ENCODE measurements around the gene IFI27L1. TPM values are rescaled to one million over a fixed set of nuclear protein-coding genes. Genes with fewer than 3 reads are reported as not detected.

Gene IFI27L1
- total RNA-seq, 3 donors from 2014 or later (not counting 1 experiment from before 2014, with no cell fraction given) = 10.1 to 15.1 (median 12.1) TPM

- H3K36me3 Mint-ChIP-seq = no peaks in the 10 kb centered on the region
- Histone ChIP-seq H3K4me3 (ENCODE audit: low read length) (no peak overlapping the region), H3K27ac (ENCODE audit: low read length) (no peak overlapping the region), H3K9me3 (ENCODE audit: control insufficient read depth, insufficient read depth, low read length) (no peaks in the 10 kb centered on the region), H3K4me1 (ENCODE audit: control insufficient read depth, insufficient read depth, low read length) (peaks cover 2% of the 10 kb centered on the region), H3K36me3 (ENCODE audit: control insufficient read depth, insufficient read depth, low read length) (no peaks in the 10 kb centered on the region), H3K27me3 (ENCODE audit: control insufficient read depth, insufficient read depth, low read length) (no peaks in the 10 kb centered on the region)
- H3K4me1 Mint-ChIP-seq = peaks cover 0 to 7% of the 10 kb centered on the region in 2 donors
- no peak overlapping the region for H3K27ac Mint-ChIP-seq
- no peak for TF ChIP-seq CTCF (IDR thresholded peaks at IDR 0.05)
- ATAC-seq (no peak), DNase-seq (no peak)
- H3K9me3 Mint-ChIP-seq = no peaks in the 10 kb centered on the region
- no peak overlapping the region for H3K4me3 Mint-ChIP-seq
- H3K27me3 Mint-ChIP-seq (ENCODE audit: low read depth in 2 of 2) = peaks cover 25 to 41% of the 10 kb centered on the region in 2 donors
- intact Hi-C loops (cut with micrococcal nuclease) = no loop called here
- WGBS (ENCODE audit: insufficient coverage) = 92% methylated on average over 7 of the region's 7 CpGs
Observed at GRCh38 chr14:94113073-94113472, 32.0 kb downstream of the IFI27L1 start.

- no peak overlapping the region for H3K4me3 Mint-ChIP-seq
- H3K36me3 Mint-ChIP-seq = no peaks in the 10 kb centered on the region
- Histone ChIP-seq H3K27ac (ENCODE audit: low read length) (no peak overlapping the region), H3K36me3 (ENCODE audit: control insufficient read depth, insufficient read depth, low read length) (no peaks in the 10 kb centered on the region), H3K27me3 (ENCODE audit: control insufficient read depth, insufficient read depth, low read length) (no peaks in the 10 kb centered on the region), H3K9me3 (ENCODE audit: control insufficient read depth, insufficient read depth, low read length) (no peaks in the 10 kb centered on the region), H3K4me3 (ENCODE audit: low read length) (no peak overlapping the region), H3K4me1 (ENCODE audit: control insufficient read depth, insufficient read depth, low read length) (peaks cover 3% of the 10 kb centered on the region)
- H3K9me3 Mint-ChIP-seq = no peaks in the 10 kb centered on the region
- no peak for ATAC-seq
- H3K27me3 Mint-ChIP-seq (ENCODE audit: low read depth in 2 of 2) = peaks cover 25 to 43% of the 10 kb centered on the region in 2 donors
- H3K4me1 Mint-ChIP-seq = peaks cover 0 to 10% of the 10 kb centered on the region in 2 donors
- DNase-seq = no peak
- H3K27ac Mint-ChIP-seq = no peak overlapping the region
- WGBS (ENCODE audit: insufficient coverage) = 78% methylated on average over 6 of the region's 6 CpGs
- intact Hi-C loops (cut with micrococcal nuclease) = no loop called here
- no peak for TF ChIP-seq CTCF (IDR thresholded peaks at IDR 0.05)
Observed at GRCh38 chr14:94113490-94113889, 32.4 kb downstream of the IFI27L1 start.

- peaks cover 25 to 43% of the 10 kb centered on the region in 2 donors for H3K27me3 Mint-ChIP-seq (ENCODE audit: low read depth in 2 of 2)
- peaks cover 0 to 10% of the 10 kb centered on the region in 2 donors for H3K4me1 Mint-ChIP-seq
- intact Hi-C loops (cut with micrococcal nuclease) = no loop called here
- no peak overlapping the region for H3K4me3 Mint-ChIP-seq
- Histone ChIP-seq H3K36me3 (ENCODE audit: control insufficient read depth, insufficient read depth, low read length) (no peaks in the 10 kb centered on the region), H3K9me3 (ENCODE audit: control insufficient read depth, insufficient read depth, low read length) (no peaks in the 10 kb centered on the region), H3K27ac (ENCODE audit: low read length) (no peak overlapping the region), H3K4me1 (ENCODE audit: control insufficient read depth, insufficient read depth, low read length) (peaks cover 3% of the 10 kb centered on the region), H3K4me3 (ENCODE audit: low read length) (no peak overlapping the region), H3K27me3 (ENCODE audit: control insufficient read depth, insufficient read depth, low read length) (no peaks in the 10 kb centered on the region)
- no peak overlapping the region for H3K27ac Mint-ChIP-seq
- no peak for TF ChIP-seq CTCF (IDR thresholded peaks at IDR 0.05)
- 93% methylated on average over 5 of the region's 5 CpGs for WGBS (ENCODE audit: insufficient coverage)
- H3K9me3 Mint-ChIP-seq = no peaks in the 10 kb centered on the region
- ATAC-seq (no peak), DNase-seq (no peak)
- no peaks in the 10 kb centered on the region for H3K36me3 Mint-ChIP-seq
Observed at GRCh38 chr14:94113908-94114588, 32.9 kb downstream of the IFI27L1 start.

GRCh38 chr14:94114589-94115057 lies 33.5 kb downstream of the IFI27L1 start:
- Histone ChIP-seq H3K9me3 (ENCODE audit: control insufficient read depth, insufficient read depth, low read length) (peaks cover 2% of the 10 kb centered on the region), H3K36me3 (ENCODE audit: control insufficient read depth, insufficient read depth, low read length) (no peaks in the 10 kb centered on the region), H3K4me3 (ENCODE audit: low read length) (no peak overlapping the region), H3K4me1 (ENCODE audit: control insufficient read depth, insufficient read depth, low read length) (peaks cover 3% of the 10 kb centered on the region), H3K27ac (ENCODE audit: low read length) (no peak overlapping the region), H3K27me3 (ENCODE audit: control insufficient read depth, insufficient read depth, low read length) (no peaks in the 10 kb centered on the region)
- H3K4me1 Mint-ChIP-seq = peaks cover 0 to 10% of the 10 kb centered on the region in 2 donors
- ATAC-seq (no peak), DNase-seq (no peak)
- intact Hi-C loops (cut with micrococcal nuclease) = no loop called here
- H3K27ac Mint-ChIP-seq = no peak overlapping the region
- peaks cover 28 to 43% of the 10 kb centered on the region in 2 donors for H3K27me3 Mint-ChIP-seq (ENCODE audit: low read depth in 2 of 2)
- no peaks in the 10 kb centered on the region for H3K36me3 Mint-ChIP-seq
- WGBS (ENCODE audit: insufficient coverage) = 81% methylated on average over 5 of the region's 5 CpGs
- no peak for TF ChIP-seq CTCF (IDR thresholded peaks at IDR 0.05)
- H3K9me3 Mint-ChIP-seq = no peaks in the 10 kb centered on the region
- H3K4me3 Mint-ChIP-seq = no peak overlapping the region

All from natural killer cell (primary cell).